ENCODE results near the gene UBN1. TPM values are rescaled to one million over a fixed set of nuclear protein-coding genes. Genes with fewer than 3 reads are reported as not detected.

The UBN1 gene
- total and polyA plus RNA-seq, 2 experiments from 2014 or later = 21.4 to 33.4 TPM

DNA sequence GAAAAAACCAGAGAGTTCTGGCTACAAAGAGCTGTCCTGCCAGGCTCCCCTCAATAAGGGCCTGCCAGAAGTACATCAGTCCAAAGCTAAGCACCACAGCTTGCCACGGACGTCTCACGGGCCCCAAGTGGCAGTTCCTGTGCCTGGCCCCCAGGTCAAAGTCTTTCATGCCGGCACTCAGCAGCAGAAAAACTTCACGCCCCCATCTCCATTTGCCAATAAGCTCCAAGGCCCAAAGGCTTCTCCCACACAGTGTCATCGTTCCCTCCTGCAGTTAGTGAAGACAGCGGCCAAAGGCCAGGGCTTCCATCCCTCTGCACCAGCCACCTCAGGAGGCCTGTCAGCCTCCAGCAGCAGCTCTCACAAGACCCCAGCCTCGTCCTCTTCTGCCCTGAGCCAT is 27.4 kb downstream of the UBN1 start:
- Histone ChIP-seq H3K36me3 (peaks cover 58% of the 10 kb centered on the region), H3K9me3 (ENCODE audit: low read depth) (no peaks in the 10 kb centered on the region), H3K27ac (no peak overlapping the region), H3K4me1 (ENCODE audit: low read depth) (no peaks in the 10 kb centered on the region), H3K27me3 (no peaks in the 10 kb centered on the region), H3K4me3 (no peak overlapping the region)
- TF ChIP-seq, protein P1, sequence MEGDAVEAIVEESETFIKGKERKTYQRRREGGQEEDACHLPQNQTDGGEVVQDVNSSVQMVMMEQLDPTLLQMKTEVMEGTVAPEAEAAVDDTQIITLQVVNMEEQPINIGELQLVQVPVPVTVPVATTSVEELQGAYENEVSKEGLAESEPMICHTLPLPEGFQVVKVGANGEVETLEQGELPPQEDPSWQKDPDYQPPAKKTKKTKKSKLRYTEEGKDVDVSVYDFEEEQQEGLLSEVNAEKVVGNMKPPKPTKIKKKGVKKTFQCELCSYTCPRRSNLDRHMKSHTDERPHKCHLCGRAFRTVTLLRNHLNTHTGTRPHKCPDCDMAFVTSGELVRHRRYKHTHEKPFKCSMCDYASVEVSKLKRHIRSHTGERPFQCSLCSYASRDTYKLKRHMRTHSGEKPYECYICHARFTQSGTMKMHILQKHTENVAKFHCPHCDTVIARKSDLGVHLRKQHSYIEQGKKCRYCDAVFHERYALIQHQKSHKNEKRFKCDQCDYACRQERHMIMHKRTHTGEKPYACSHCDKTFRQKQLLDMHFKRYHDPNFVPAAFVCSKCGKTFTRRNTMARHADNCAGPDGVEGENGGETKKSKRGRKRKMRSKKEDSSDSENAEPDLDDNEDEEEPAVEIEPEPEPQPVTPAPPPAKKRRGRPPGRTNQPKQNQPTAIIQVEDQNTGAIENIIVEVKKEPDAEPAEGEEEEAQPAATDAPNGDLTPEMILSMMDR (IDR thresholded peaks at IDR 0.05; ENCODE audit: low read depth, low read length) = no peak
- DNase-seq (ENCODE audit: low read depth in 1 of 2, low spot score in 1 of 2) = no peak

DNA sequence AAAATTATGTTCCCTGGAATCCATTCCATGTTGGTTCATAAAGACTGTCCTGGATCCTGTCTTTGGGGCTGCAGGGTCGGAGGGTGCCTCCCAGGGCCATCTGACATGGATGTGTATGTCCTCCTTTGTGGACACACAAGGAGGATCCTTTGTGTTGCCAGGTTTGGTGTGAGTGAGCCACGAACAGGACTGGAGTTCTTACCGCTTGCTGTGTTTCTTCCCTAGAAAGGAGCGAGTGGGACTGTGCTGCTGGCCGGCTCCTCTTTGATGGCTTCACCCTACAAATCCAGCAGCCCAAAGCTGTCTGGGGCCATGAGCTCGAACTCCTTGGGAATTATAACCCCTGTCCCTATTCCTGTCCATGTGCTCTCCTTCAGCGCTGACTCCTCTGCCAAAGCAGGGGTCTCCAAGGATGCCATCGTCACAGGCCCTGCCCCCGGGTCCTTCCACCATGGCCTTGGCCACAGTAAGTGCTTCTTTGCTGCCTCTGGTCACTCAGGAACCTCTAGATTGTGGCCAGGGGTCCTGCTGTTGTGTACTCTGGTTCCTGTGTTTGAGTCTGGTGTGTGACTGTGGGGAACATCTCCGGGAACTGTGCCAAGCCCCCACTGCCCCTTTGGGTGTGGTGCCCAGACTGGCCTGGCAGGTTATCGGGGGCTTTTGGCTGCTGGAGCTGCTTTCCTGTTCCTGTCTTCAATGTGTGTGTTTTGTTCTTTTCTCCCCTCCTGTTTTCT is 29.5 kb downstream of the UBN1 start:
- Histone ChIP-seq H3K4me3 (no peak overlapping the region), H3K4me1 (ENCODE audit: low read depth) (peaks cover 3% of the 10 kb centered on the region), H3K9me3 (ENCODE audit: low read depth) (no peaks in the 10 kb centered on the region), H3K36me3 (peaks cover 63% of the 10 kb centered on the region), H3K27me3 (no peaks in the 10 kb centered on the region), H3K27ac (no peak overlapping the region)
- TF ChIP-seq, protein P1 (IDR thresholded peaks at IDR 0.05; ENCODE audit: low read depth, low read length) = no peak
- no peak for DNase-seq (ENCODE audit: low read depth in 1 of 2, low spot score in 1 of 2)

DNA sequence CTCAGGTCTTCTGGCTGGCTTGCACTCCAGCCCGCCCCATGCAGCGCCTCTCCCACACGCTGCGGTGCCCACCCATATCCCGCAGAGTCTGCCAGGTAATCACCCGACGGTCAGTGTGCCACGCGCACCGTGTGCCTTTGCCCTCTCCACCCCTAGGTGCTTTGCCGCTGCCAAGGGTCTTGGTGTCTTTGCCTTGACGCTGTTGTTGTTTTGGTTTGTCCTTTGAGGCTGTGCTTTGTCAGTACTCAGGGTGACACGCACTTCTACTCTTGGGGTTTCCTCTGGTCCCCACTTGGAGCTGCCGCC is 30.1 kb downstream of the UBN1 start:
- no peak for DNase-seq (ENCODE audit: low read depth in 1 of 2, low spot score in 1 of 2)
- no peaks in the 10 kb centered on the region for H3K9me3 ChIP-seq (ENCODE audit: low read depth)
- no peak overlapping the region for H3K27ac ChIP-seq
- peaks cover 8% of the 10 kb centered on the region for H3K4me1 ChIP-seq (ENCODE audit: low read depth)
- no peak overlapping the region for H3K4me3 ChIP-seq
- H3K27me3 ChIP-seq = no peaks in the 10 kb centered on the region
- TF ChIP-seq, protein P1 (IDR thresholded peaks at IDR 0.05; ENCODE audit: low read depth, low read length) = no peak
- H3K36me3 ChIP-seq = peaks cover 60% of the 10 kb centered on the region

DNA sequence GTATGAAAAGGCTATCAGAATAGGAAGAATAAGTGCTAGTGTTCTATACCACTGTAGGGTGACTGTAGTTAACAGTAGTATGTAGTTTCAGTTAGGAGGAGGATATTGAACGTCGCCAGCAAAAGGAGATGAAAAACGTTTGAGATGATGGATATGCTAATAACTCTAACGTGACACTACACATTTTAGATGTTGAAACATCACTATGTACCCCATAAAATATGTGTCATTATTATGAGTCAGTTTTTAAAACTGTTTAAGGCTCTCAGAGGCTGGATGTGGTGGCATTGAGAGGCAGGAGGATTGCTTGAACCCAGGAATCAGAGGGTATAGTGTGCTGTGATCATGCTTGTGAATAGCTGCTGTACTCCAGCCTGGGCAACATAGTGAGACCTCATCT is 31.8 kb downstream of the UBN1 start:
- DNase-seq (ENCODE audit: low read depth in 1 of 2, low spot score in 1 of 2) = no peak
- Histone ChIP-seq H3K27me3 (no peaks in the 10 kb centered on the region), H3K4me1 (ENCODE audit: low read depth) (peaks cover 9% of the 10 kb centered on the region), H3K9me3 (ENCODE audit: low read depth) (no peaks in the 10 kb centered on the region), H3K36me3 (peaks cover 46% of the 10 kb centered on the region), H3K4me3 (no peak overlapping the region), H3K27ac (no peak overlapping the region)
- TF ChIP-seq, protein P1 (IDR thresholded peaks at IDR 0.05; ENCODE audit: low read depth, low read length) = no peak

DNA sequence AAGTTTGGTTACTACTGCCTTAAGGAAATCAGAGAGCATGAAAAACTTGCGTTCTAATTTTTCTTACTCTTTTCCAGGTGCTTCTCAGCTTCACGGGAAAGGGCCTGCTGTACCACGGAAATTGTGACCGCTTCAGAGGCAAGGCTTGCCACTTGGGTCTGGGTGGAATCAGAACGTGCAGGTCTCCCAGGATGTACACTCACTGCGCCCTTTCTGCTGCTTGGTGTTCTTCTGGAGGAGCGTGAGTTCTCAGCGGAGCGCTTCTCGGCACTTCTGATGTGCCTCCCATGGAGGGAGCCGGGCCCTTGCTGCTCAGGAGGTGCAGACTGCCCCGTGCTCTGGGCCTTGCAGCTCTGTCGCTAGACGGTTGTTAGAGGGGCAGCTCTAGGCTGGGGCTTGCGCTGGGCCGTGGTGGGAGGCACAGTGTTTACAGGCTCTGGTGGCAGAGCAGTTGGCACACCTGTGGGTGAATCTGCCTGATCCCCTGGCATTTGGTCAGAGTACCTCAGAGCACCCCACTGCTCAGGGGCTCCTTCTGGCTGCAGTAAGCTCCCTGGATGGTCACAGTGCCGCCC is 32.8 kb downstream of the UBN1 start:
- no peak for DNase-seq (ENCODE audit: low read depth in 1 of 2, low spot score in 1 of 2)
- H3K4me3 ChIP-seq = no peak overlapping the region
- H3K4me1 ChIP-seq (ENCODE audit: low read depth) = peaks cover 9% of the 10 kb centered on the region
- H3K9me3 ChIP-seq (ENCODE audit: low read depth) = no peaks in the 10 kb centered on the region
- peaks cover 47% of the 10 kb centered on the region for H3K36me3 ChIP-seq
- H3K27me3 ChIP-seq = no peaks in the 10 kb centered on the region
- TF ChIP-seq, protein P1 (IDR thresholded peaks at IDR 0.05; ENCODE audit: low read depth, low read length) = no peak
- no peak overlapping the region for H3K27ac ChIP-seq

Data from cardiac muscle cell (in vitro differentiated cells and primary cell).